Heart left ventricle (tissue), 13 donors: ENCODE data around the gene MINDY4.

Experiments
- POLR2A ChIP-seq, 2 donors: fragments of 450-650 bp; IDR thresholded peaks; one replicate each; pipeline ENCODE4 v1.6.1; 2017; ENCODE audit warnings: antibody characterized with exemption in 2 of 2, mild to moderate bottlenecking in 2 of 2, moderate library complexity in 2 of 2
- TF ChIP-seq, protein P1 (sequence below), 12 donors: fragments of 200-600 bp; sonication (generic) in 4 of 12; IDR thresholded peaks; one replicate each; pipeline versions ENCODE4 v1.5.0 to v1.8.0; 2018 to 2022; ENCODE audit warnings: antibody characterized with exemption in 12 of 12, mild to moderate bottlenecking in 5 of 12
- donor health status: ischemic (EF 13 %, LVEDD 7.1; RV severe dilation, severe dysfunction).
- donor health status: DM: no; HTN: yes; CAD: no.
- donor health status: DM: no; HTN: no; CAD: no.
- donor health status: ischemic (EF 25% LVEDD 6.9; RV normal size, moderate dysfunction).
- donor health status: ischemic (EF 25% LVEDD 5.7; RV mildly dilated, moderate dysfunction).
- donor health status: ischemic (EF 35%, LVEDD 5.7; RV mildly dilated, moderate dysfunction).
- donor health status: nonischemic (EF 11% LVEDD 7.7; RV severe dilation, severe dysfunction).
- donor health status: DM: yes; HTN: yes; CAD: no.
- donor health status: PGD.
- donor health status: ischemic (EF 29% LVEDD 5.4; RV normal size, mild dysfunction).
- donor health status: nonischemic (EF 23%, LVEDD 6.1; RV moderate dilation, normal function).

DNA sequence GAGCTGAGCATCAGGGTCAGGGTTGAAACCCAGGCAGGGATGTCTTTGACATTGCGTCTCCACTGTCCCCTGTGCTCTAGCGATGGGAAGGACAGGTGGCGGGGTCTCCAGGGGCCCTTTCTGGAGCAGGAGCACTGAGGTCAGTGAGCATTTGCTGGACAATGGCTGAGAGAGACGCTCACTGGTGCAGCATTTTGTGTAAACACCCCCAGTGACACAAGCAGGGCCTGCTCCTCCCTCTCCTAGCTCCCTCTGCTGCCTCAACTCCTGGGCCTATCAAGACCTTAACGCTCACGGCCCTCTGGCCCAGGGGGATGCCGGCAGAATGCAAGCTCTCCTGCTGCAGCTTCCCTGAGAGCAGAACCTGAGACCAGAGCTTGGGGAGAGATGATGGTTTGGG lies 36.7 kb upstream of the MINDY4 start:
- TF ChIP-seq, protein P1, sequence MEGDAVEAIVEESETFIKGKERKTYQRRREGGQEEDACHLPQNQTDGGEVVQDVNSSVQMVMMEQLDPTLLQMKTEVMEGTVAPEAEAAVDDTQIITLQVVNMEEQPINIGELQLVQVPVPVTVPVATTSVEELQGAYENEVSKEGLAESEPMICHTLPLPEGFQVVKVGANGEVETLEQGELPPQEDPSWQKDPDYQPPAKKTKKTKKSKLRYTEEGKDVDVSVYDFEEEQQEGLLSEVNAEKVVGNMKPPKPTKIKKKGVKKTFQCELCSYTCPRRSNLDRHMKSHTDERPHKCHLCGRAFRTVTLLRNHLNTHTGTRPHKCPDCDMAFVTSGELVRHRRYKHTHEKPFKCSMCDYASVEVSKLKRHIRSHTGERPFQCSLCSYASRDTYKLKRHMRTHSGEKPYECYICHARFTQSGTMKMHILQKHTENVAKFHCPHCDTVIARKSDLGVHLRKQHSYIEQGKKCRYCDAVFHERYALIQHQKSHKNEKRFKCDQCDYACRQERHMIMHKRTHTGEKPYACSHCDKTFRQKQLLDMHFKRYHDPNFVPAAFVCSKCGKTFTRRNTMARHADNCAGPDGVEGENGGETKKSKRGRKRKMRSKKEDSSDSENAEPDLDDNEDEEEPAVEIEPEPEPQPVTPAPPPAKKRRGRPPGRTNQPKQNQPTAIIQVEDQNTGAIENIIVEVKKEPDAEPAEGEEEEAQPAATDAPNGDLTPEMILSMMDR (IDR thresholded peaks at IDR 0.05), result no peak
- no peak for TF ChIP-seq POLR2A (IDR thresholded peaks at IDR 0.05)
